ENCODE results near the gene CHRNE. TPM values are rescaled to one million over a fixed set of nuclear protein-coding genes. Genes with fewer than 3 reads are reported as not detected.

CHRNE gene
- total and polyA plus RNA-seq, 7 donors: 0.16 to 1.1 (median 0.34) TPM

GRCh38 chr17:4934173-4934979 is 31.5 kb upstream of the CHRNE start:
- ATAC-seq (peak; percentile 39 to 62 (median 48)), DNase-seq (peak in 1 of 2 donors; percentile 69)
- intact Hi-C loops (cut with DNase I): loop anchor here in 1 of 2 donors (2.0 kb wide), 1 partner anchor 26 kb away; no protein-coding TSS in a partner anchor
- H3K27me3 ChIP-seq (ENCODE audit: insufficient read depth in 3 of 3, low read length in 2 of 3): no peaks in the 10 kb centered on the region
- no peak overlapping the region for H3K4me3 ChIP-seq
- peak; percentile 5 for TF ChIP-seq CTCF (IDR thresholded peaks at IDR 0.05)
- WGBS, 3 donors: 19 to 20% (median 20%) methylated on average over 14 of the region's 14 CpGs
- peaks cover 0 to 44% of the 10 kb centered on the region in 2 donors for H3K36me3 ChIP-seq (ENCODE audit: insufficient read depth in 1 of 2, low read depth in 1 of 2)
- peaks cover 38% of the 10 kb centered on the region for H3K4me1 ChIP-seq
- peak overlapping the region; percentile 36 for H3K27ac ChIP-seq
- H3K9me3 ChIP-seq: no peaks in the 10 kb centered on the region

GRCh38 chr17:4933646-4934045 is 30.7 kb upstream of the CHRNE start:
- H3K27ac ChIP-seq: peak overlapping the region; percentile 36
- WGBS, 3 donors: 74 to 87% (median 78%) methylated on average over 13 to 16 of the region's 16 CpGs
- intact Hi-C loops (cut with DNase I): loop anchor here in 1 of 2 donors (2.0 kb wide), 1 partner anchor 25 kb away; no protein-coding TSS in a partner anchor

GRCh38 chr17:4932756-4933155 is 29.9 kb upstream of the CHRNE start:
- Histone ChIP-seq H3K36me3 (ENCODE audit: insufficient read depth in 1 of 2, low read depth in 1 of 2) (peaks cover 0 to 41% of the 10 kb centered on the region in 2 donors), H3K4me3 (no peak overlapping the region), H3K4me1 (peaks cover 24% of the 10 kb centered on the region), H3K27ac (no peak overlapping the region), H3K27me3 (ENCODE audit: insufficient read depth in 3 of 3, low read length in 2 of 3) (no peaks in the 10 kb centered on the region), H3K9me3 (no peaks in the 10 kb centered on the region)
- DNase-seq (peak in 1 of 2 donors; percentile 42), ATAC-seq (no peak)
- intact Hi-C loops (cut with DNase I): no loop called here
- TF ChIP-seq CTCF (IDR thresholded peaks at IDR 0.05): no peak
- 92 to 93% (median 93%) methylated on average over 12 of the region's 12 CpGs for WGBS, 3 donors

More at GRCh38 chr17:4933646-4934045, 30.7 kb upstream of the CHRNE start:
- TF ChIP-seq CTCF (IDR thresholded peaks at IDR 0.05): no peak
- DNase-seq: peak in 1 of 2 donors; percentile 13
- Histone ChIP-seq H3K36me3 (ENCODE audit: insufficient read depth in 1 of 2, low read depth in 1 of 2) (peaks cover 0 to 47% of the 10 kb centered on the region in 2 donors), H3K27me3 (ENCODE audit: insufficient read depth in 3 of 3, low read length in 2 of 3) (no peaks in the 10 kb centered on the region), H3K4me1 (peaks cover 33% of the 10 kb centered on the region), H3K4me3 (no peak overlapping the region), H3K9me3 (no peaks in the 10 kb centered on the region)
- ATAC-seq: no peak

GRCh38 chr17:4931963-4932362 is 29.1 kb upstream of the CHRNE start, which contains the start of gene GP1BA:
Gene GP1BA (plus strand): TSS chr17:4932277. CDS start chr17:4932605, 328 bp downstream.
- no peak for DNase-seq
- WGBS, 3 donors: 68 to 78% (median 69%) methylated on average over 11 to 14 of the region's 14 CpGs
- ATAC-seq: no peak
- intact Hi-C loops (cut with DNase I): no loop called here
- no peaks in the 10 kb centered on the region for H3K9me3 ChIP-seq
- H3K4me3 ChIP-seq: no peak within 1 kb of the TSS
- no peaks in the 10 kb centered on the region for H3K27me3 ChIP-seq (ENCODE audit: insufficient read depth in 3 of 3, low read length in 2 of 3)
- H3K4me1 ChIP-seq: peaks cover 17% of the 10 kb centered on the region
- TF ChIP-seq CTCF (IDR thresholded peaks at IDR 0.05): no peak
- no peak within 1 kb of the TSS for H3K27ac ChIP-seq
- H3K36me3 ChIP-seq (ENCODE audit: insufficient read depth in 1 of 2, low read depth in 1 of 2): peaks cover 0 to 33% of the 10 kb centered on the region in 2 donors
